Measurements from ENCODE around the gene PRR7. TPM values are rescaled to one million over a fixed set of nuclear protein-coding genes. Genes with fewer than 3 reads are reported as not detected.

Gene PRR7
- polyA plus RNA-seq, 1 donor from 2014 or later = 46.6 TPM

Other genes starting within 250 kb of the PRR7 start
- 79.0 and 96.8 TPM in 2 replicates for gene RAB24, start 143.1 kb upstream of the PRR7 start, polyA plus RNA-seq
- gene PRELID1, start 143.0 kb upstream of the PRR7 start, polyA plus RNA-seq = 133 and 163 TPM in 2 replicates
- gene MXD3, start 134.9 kb upstream of the PRR7 start, polyA plus RNA-seq = 6.8 and 9.3 TPM in 2 replicates
- 155 and 156 TPM in 2 replicates for gene LMAN2, start 95.1 kb upstream of the PRR7 start, polyA plus RNA-seq
- 23.4 and 32.3 TPM in 2 replicates for gene RGS14, start 88.9 kb upstream of the PRR7 start, polyA plus RNA-seq
- not detected in 2 replicates for gene SLC34A1, start 62.4 kb upstream of the PRR7 start, polyA plus RNA-seq
- gene PFN3, start 46.2 kb upstream of the PRR7 start, polyA plus RNA-seq = not detected in 2 replicates
- gene F12, start 37.2 kb upstream of the PRR7 start, polyA plus RNA-seq = 1.4 and 7.8 TPM in 2 replicates
- gene GRK6, start 20.1 kb upstream of the PRR7 start, polyA plus RNA-seq = 22.6 and 26.5 TPM in 2 replicates
- 319 and 353 TPM in 2 replicates for gene DBN1, start 26.8 kb downstream of the PRR7 start, polyA plus RNA-seq
- 21.0 and 45.4 TPM in 2 replicates for gene PDLIM7, start 50.8 kb downstream of the PRR7 start, polyA plus RNA-seq
- gene DOK3, start 63.0 kb downstream of the PRR7 start, polyA plus RNA-seq = 5.1 and 5.5 TPM in 2 replicates
- gene DDX41, start 70.1 kb downstream of the PRR7 start, polyA plus RNA-seq = 113 and 212 TPM in 2 replicates
- 79.2 and 97.3 TPM in 2 replicates for gene FAM193B, start 107.7 kb downstream of the PRR7 start, polyA plus RNA-seq
- 53.8 and 59.1 TPM in 2 replicates for gene TMED9, start 145.4 kb downstream of the PRR7 start, polyA plus RNA-seq
- gene B4GALT7, start 153.3 kb downstream of the PRR7 start, polyA plus RNA-seq = 60.2 and 66.1 TPM in 2 replicates